Heart left ventricle (tissue), 16 donors: ENCODE results near the gene KCNQ1. TPM values are rescaled to one million over a fixed set of nuclear protein-coding genes. Genes with fewer than 3 reads are reported as not detected.

ENCODE experiments used
- ATAC-seq, 4 donors: fragments of 200-7000 bp; cut with Tn5 transposase; one replicate each; pipeline ENCODE4 v1.9.1; 2020 to 2022; ENCODE audit warnings: moderate library complexity in 4 of 4, mild to moderate bottlenecking in 3 of 4, moderate number of reproducible peaks in 1 of 4
- DNase-seq, 5 donors: peaks; one replicate each; pipeline ENCODE4 v3.0.0-alpha.2; 2020
- H3K27ac ChIP-seq, 12 donors: fragments of 200-600 bp; sonication (generic) in 4 of 12; one replicate each; pipeline versions ENCODE4 v1.5.0 to v1.8.0; 2016 to 2022; ENCODE audit warnings: mild to moderate bottlenecking in 2 of 12
- H3K27me3 ChIP-seq, 9 donors: fragments of 200-600 bp; sonication (generic) in 2 of 9; one replicate each; pipeline versions ENCODE4 v1.5.1 to v1.8.0; 2016 to 2022; ENCODE audit warnings: mild to moderate bottlenecking in 3 of 9
- H3K36me3 ChIP-seq, 9 donors: fragments of 200-600 bp; sonication (generic) in 2 of 9; one replicate each; pipeline versions ENCODE4 v1.5.0 to v1.8.0; 2018 to 2022; ENCODE audit warnings: mild to moderate bottlenecking in 2 of 9
- H3K4me1 ChIP-seq, 12 donors: fragments of 200-600 bp; sonication (generic) in 4 of 12; one replicate each; pipeline versions ENCODE4 v1.5.0 to v1.8.0; 2016 to 2022; ENCODE audit warnings: mild to moderate bottlenecking in 3 of 12
- H3K4me3 ChIP-seq, 12 donors: fragments of 200-600 bp; sonication (generic) in 4 of 12; one replicate each; pipeline versions ENCODE4 v1.5.0 to v1.8.0; 2017 to 2022; ENCODE audit warnings: mild to moderate bottlenecking in 9 of 12, moderate library complexity in 4 of 12
- H3K9me3 ChIP-seq, 12 donors: fragments of 200-600 bp; sonication (generic) in 4 of 12; one replicate each; pipeline versions ENCODE4 v1.5.0 to v1.8.0; 2016 to 2022; ENCODE audit warnings: mild to moderate bottlenecking in 1 of 12
- POLR2A ChIP-seq, 2 donors: fragments of 450-650 bp; IDR thresholded peaks; one replicate each; pipeline ENCODE4 v1.6.1; 2017; ENCODE audit warnings: antibody characterized with exemption in 2 of 2, mild to moderate bottlenecking in 2 of 2, moderate library complexity in 2 of 2
- WGBS, 4 donors: extraction: QIAGEN DNeasy Blood & Tissue Kit in 2 of 4; methylation state at CpG; one replicate each; pipeline versions ENCODE4 v1.1.5 to v1.1.7; 2013 to 2018; 5-methylcytosine and 5-hydroxymethylcytosine counted together
- intact Hi-C, 10 donors: fragments of 100-400 bp; cut with DNase I; formaldehyde crosslinking; loops; one replicate each; pipeline versions ENCODE4 v1.11.1 to v1.14.2; 2022
- polyA plus RNA-seq, 2 donors: library from polyadenylated mRNA; stranded (reverse); fragments of 200-250 nt; gene quantifications; one replicate each; pipeline ENCODE4 v1.2.3, GENCODE V29; 2013
- total RNA-seq, 9 donors: library from RNA; depleted of rRNA in 2 of 9; stranded (reverse); fragments of >200 nt in 2 of 9; fragmentation: NEBNext Ultra II Directional in 3 of 9; extraction: Animal tissue kit (Norgen Biotek cat#: 25700) in 3 of 9; gene quantifications; one replicate each; pipeline versions ENCODE4 v1.1.0 to v1.2.4, GENCODE V29; 2016 to 2023
- TF ChIP-seq, protein P1 (sequence below), 12 donors: fragments of 200-600 bp; sonication (generic) in 4 of 12; IDR thresholded peaks; one replicate each; pipeline versions ENCODE4 v1.5.0 to v1.8.0; 2018 to 2022; ENCODE audit warnings: antibody characterized with exemption in 12 of 12, mild to moderate bottlenecking in 5 of 12
- donor health status: ischemic (EF 13 %, LVEDD 7.1; RV severe dilation, severe dysfunction).
- donor health status: healthy with polysubstance abuse.
- donor health status: DM: no; HTN: yes; CAD: no.
- donor health status: DM: no; HTN: no; CAD: no.
- donor health status: ischemic (EF 25% LVEDD 6.9; RV normal size, moderate dysfunction).
- donor health status: ischemic (EF 25% LVEDD 5.7; RV mildly dilated, moderate dysfunction).
- donor health status: healthy.
- donor health status: DM: yes; HTN: yes; CAD: no.
- donor health status: ischemic (EF 35%, LVEDD 5.7; RV mildly dilated, moderate dysfunction).
- donor health status: nonischemic (EF 11% LVEDD 7.7; RV severe dilation, severe dysfunction).
- donor health status: DM: yes; HTN: yes; CAD: no.
- donor health status: PGD.
- donor health status: ischemic (EF 29% LVEDD 5.4; RV normal size, mild dysfunction).
- donor health status: nonischemic (EF 23%, LVEDD 6.1; RV moderate dilation, normal function).

The KCNQ1 gene
- total and polyA plus RNA-seq, 11 donors = 18.6 to 42.4 (median 31.4) TPM

DNA sequence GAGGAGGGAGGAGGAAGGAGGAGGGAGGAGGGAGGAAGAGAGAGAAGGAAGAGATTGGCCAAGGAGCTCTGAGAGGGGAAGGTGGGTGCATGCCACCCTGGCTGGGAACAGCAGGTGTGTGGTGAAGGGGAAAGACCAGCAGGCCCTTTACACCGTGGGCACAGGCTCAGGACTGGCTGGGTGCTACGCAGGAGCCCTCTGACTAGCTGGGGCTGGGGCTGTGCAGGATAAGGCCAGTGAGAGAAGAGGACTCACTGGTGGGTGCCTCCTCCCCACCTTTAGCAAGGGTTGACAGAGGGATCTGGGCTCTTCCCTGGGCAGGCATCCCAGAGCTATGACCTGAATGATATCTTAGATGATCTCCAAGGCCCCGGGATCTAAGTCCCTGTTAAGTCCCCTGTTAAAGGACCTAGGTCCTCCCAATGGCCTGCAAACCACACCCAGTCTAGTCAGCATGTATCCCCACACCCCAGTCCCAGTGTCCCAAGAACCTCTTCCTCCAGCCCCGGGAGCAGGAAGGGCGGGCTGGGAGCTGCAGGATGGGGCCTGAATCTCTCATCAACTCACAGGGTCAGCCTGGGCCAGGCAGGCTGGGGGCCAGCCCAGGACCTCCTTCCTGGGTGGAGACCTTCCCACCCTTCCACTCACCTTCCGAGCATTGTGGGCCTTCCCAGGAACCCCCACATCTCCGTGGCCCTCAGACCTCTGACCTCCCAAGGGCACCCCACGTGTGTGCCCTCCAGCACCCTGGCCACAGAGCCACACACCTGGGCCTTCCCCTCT lies 385.4 kb downstream of the KCNQ1 start:
- no peaks in the 10 kb centered on the region for H3K27me3 ChIP-seq
- DNase-seq = peak; percentile 65 to 83 (median 73)
- 67 to 80% (median 71%) methylated on average over 6 to 8 of the region's 8 CpGs for whole genome bisulfite sequencing, 4 donors
- peaks cover 7 to 41% (median 31%) of the 10 kb centered on the region in 12 donors for H3K4me1 ChIP-seq
- no peak overlapping the region for H3K4me3 ChIP-seq
- intact Hi-C loops = loop anchor here in 2 of 10 donors (5.0 kb wide), 2 partner anchors 52 to 57 kb away; partner anchors contain the start of gene CDKN1C (in 1 of the 2)
- H3K9me3 ChIP-seq = peaks cover 0 to 14% (median 0%) of the 10 kb centered on the region in 12 donors
- ATAC-seq = peak; percentile 45 to 74 (median 49)
- no peaks in the 10 kb centered on the region for H3K36me3 ChIP-seq
- TF ChIP-seq, protein P1, sequence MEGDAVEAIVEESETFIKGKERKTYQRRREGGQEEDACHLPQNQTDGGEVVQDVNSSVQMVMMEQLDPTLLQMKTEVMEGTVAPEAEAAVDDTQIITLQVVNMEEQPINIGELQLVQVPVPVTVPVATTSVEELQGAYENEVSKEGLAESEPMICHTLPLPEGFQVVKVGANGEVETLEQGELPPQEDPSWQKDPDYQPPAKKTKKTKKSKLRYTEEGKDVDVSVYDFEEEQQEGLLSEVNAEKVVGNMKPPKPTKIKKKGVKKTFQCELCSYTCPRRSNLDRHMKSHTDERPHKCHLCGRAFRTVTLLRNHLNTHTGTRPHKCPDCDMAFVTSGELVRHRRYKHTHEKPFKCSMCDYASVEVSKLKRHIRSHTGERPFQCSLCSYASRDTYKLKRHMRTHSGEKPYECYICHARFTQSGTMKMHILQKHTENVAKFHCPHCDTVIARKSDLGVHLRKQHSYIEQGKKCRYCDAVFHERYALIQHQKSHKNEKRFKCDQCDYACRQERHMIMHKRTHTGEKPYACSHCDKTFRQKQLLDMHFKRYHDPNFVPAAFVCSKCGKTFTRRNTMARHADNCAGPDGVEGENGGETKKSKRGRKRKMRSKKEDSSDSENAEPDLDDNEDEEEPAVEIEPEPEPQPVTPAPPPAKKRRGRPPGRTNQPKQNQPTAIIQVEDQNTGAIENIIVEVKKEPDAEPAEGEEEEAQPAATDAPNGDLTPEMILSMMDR (IDR thresholded peaks at IDR 0.05) = no peak
- no peak for TF ChIP-seq POLR2A (IDR thresholded peaks at IDR 0.05)
- H3K27ac ChIP-seq = peak overlapping the region; percentile 7 to 96 (median 78)

DNA sequence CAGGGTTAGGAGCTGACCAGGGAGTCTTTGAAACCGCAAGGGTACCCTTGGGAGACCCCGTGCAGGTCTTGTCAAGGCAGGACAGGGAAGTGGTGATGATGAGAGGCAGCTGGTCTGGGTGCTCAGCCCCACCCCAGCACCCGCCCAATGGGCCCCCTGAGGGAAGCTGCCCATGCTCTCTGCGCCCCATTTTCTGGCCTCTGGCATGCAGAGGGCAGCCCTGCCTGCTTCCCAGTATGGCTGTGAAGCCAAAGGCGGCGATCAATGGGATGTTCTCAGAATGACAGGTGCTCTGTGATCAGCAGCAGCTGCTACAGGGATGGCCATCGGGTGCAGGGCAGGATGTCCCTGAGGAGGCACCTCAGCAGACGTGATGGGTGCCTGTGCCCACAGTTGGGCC lies 386.1 kb downstream of the KCNQ1 start:
- peaks cover 0 to 14% (median 0%) of the 10 kb centered on the region in 12 donors for H3K9me3 ChIP-seq
- DNase-seq = peak in 1 of 5 donors; percentile 41
- peak overlapping the region in 11 of 12 donors; percentile 15 to 96 (median 77) for H3K27ac ChIP-seq
- no peaks in the 10 kb centered on the region for H3K36me3 ChIP-seq
- H3K27me3 ChIP-seq = no peaks in the 10 kb centered on the region
- TF ChIP-seq POLR2A (IDR thresholded peaks at IDR 0.05) = no peak
- TF ChIP-seq, protein P1 (IDR thresholded peaks at IDR 0.05) = no peak
- intact Hi-C loops = loop anchor here in 2 of 10 donors (5.0 kb wide), 2 partner anchors 51 to 56 kb away; partner anchors contain the start of gene CDKN1C (in 1 of the 2)
- ATAC-seq = no peak
- H3K4me1 ChIP-seq = peaks cover 7 to 41% (median 26%) of the 10 kb centered on the region in 12 donors
- H3K4me3 ChIP-seq = no peak overlapping the region
- 69 to 89% (median 83%) methylated on average over 3 to 8 of the region's 8 CpGs for WGBS, 4 donors

DNA sequence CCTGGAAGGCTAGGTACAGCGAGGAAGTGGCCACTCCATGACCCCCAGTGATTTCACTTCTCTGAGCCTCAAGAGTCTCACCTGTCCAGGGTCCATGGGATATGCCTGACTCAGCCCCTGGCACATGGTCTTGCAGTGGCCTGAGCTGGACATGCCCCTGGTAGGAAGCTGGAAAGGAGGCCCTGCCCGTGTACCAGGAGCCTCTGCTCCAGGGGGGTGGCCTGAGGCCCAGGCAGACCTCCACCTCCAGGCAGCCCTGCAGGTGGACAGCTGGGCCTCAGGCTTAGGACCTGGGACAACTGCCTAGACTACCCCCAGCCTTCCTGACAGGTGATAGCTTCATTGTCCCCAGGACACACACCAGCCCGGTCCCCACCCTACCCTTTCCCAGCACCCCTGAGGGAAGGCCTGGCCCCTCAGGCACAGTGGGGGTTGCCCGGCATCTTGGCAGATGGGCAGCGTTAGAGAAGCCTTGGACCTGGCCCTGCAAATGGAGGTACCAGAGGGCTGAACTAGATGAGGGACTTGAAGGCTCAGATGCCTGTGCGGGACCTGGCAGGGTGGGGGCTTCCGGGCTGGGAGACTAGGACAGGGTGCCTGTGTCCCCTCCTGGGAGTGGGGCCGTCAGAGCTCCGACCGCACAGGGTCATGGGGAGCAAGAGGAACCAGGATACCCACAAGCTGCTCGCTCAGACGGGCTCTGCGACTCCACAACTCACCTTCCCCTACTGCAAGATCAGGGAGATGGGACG lies 387.1 kb downstream of the KCNQ1 start:
- Histone ChIP-seq H3K27ac (peak overlapping the region in 1 of 12 donors; percentile 9), H3K36me3 (no peaks in the 10 kb centered on the region), H3K27me3 (no peaks in the 10 kb centered on the region), H3K9me3 (peaks cover 0 to 14% (median 0%) of the 10 kb centered on the region in 12 donors), H3K4me3 (no peak overlapping the region), H3K4me1 (peaks cover 6 to 42% (median 24%) of the 10 kb centered on the region in 12 donors)
- WGBS, 4 donors = 93 to 96% (median 94%) methylated on average over 7 to 14 of the region's 14 CpGs
- ATAC-seq (no peak), DNase-seq (peak in 2 of 5 donors; percentile 21 to 42)
- TF ChIP-seq POLR2A (IDR thresholded peaks at IDR 0.05) = no peak
- TF ChIP-seq, protein P1 (IDR thresholded peaks at IDR 0.05) = no peak
- intact Hi-C loops = loop anchor here in 2 of 10 donors (5.0 kb wide), 2 partner anchors 50 to 55 kb away; partner anchors contain the start of gene CDKN1C (in 1 of the 2)
